Small intestine (tissue), 16 donors: Measurements from ENCODE around the gene TRPV2. TPM values are rescaled to one million over a fixed set of nuclear protein-coding genes. Genes with fewer than 3 reads are reported as not detected.

Source experiments
- DNase-seq, 2 donors: peaks; one replicate each; pipeline versions ENCODE4 v3.0.0 to v3.0.0-alpha.2; 2013
- FAIRE-seq: peaks from 2 replicates; lab custom pipeline; 2012; peaks lifted over from hg19 to GRCh38; lab: Jason Lieb, UNC
- H3K27ac ChIP-seq, 3 donors: one replicate each; pipeline ENCODE4 v1.5.1; 2013; ENCODE audit warnings: low read length in 2 of 3, mild to moderate bottlenecking in 2 of 3, control low read depth in 1 of 3, inconsistent platforms in 1 of 3, low read depth in 1 of 3, moderate library complexity in 1 of 3
- H3K27me3 ChIP-seq, 3 donors: one replicate each; pipeline ENCODE4 v1.6.1; 2013; ENCODE audit warnings: low read length in 3 of 3, inconsistent platforms in 1 of 3; ENCODE audit not compliant: control insufficient read depth in 3 of 3, insufficient read depth in 3 of 3
- H3K36me3 ChIP-seq, 3 donors: one replicate each; pipeline ENCODE4 v1.6.1; 2013; ENCODE audit warnings: low read length in 3 of 3, inconsistent platforms in 1 of 3, low read depth in 1 of 3, mild to moderate bottlenecking in 1 of 3, moderate library complexity in 1 of 3; ENCODE audit not compliant: control insufficient read depth in 3 of 3, insufficient read depth in 2 of 3
- H3K4me1 ChIP-seq, 3 donors: one replicate each; pipeline ENCODE4 v1.6.1; 2013; ENCODE audit warnings: low read length in 2 of 3, inconsistent platforms in 1 of 3, low read depth in 1 of 3, mild to moderate bottlenecking in 1 of 3, moderate library complexity in 1 of 3; ENCODE audit not compliant: control insufficient read depth in 3 of 3, insufficient read depth in 2 of 3
- H3K4me3 ChIP-seq, 3 donors: one replicate each; pipeline ENCODE4 v1.5.1; 2013; ENCODE audit warnings: low read length in 3 of 3, control low read depth in 1 of 3, inconsistent platforms in 1 of 3, low read depth in 1 of 3, mild to moderate bottlenecking in 1 of 3, moderate library complexity in 1 of 3
- H3K9me3 ChIP-seq, 2 donors: one replicate each; pipeline ENCODE4 v1.6.1; 2013; ENCODE audit warnings: low read depth in 1 of 2, low read length in 1 of 2; ENCODE audit not compliant: control insufficient read depth in 2 of 2, insufficient read depth in 1 of 2
- WGBS, 3 donors: extraction: QIAGEN DNeasy Blood & Tissue Kit; methylation state at CpG; one replicate each; pipeline ENCODE4 v1.1.7; 2013; 5-methylcytosine and 5-hydroxymethylcytosine counted together
- long read RNA-seq, 10 donors: transcript quantifications; one replicate each; lab custom pipeline, GENCODE V29; 2026
- polyA plus RNA-seq, 4 donors: library from polyadenylated mRNA; stranded (reverse) in 3 of 4; unstranded in 1 of 4; fragments of 200-250 nt in 3 of 4; fragments of 120-200 nt in 1 of 4; gene quantifications; one replicate each; pipeline versions ENCODE4 v1.2.1 to v1.2.3, GENCODE V29; 2013
- donor health status: healthy with polysubstance abuse.
- donor health status: control.
- donor health status: control.
- donor health status: Bipolar disorder and iron deficiency.
- donor health status: healthy.

The TRPV2 gene
- polyA plus RNA-seq, result 1 to 10 TPM in 3 of 4 donors, under 1 TPM in 1; 0.45 to 9.3 (median 3.3) TPM
- long read RNA-seq, donor 1, result 0 reads
- long read RNA-seq, donor 2, result 0 reads
- long read RNA-seq, donor 3, result 0 reads
- long read RNA-seq, donor 4, result 0 reads
- long read RNA-seq, donor 5, partial matches to known transcripts, result 0 of 1 reads
- long read RNA-seq, donor 5, other reads (novel, unspliced or antisense), result 0 of 1 reads
- long read RNA-seq, donor 6, result 0 reads
- long read RNA-seq, donor 7, result 0 reads
- long read RNA-seq, donor 8, result 0 reads
- long read RNA-seq, donor 9, result 0 reads
- long read RNA-seq, donor 10, partial matches to known transcripts, result 0 of 3 reads
- long read RNA-seq, donor 10, other reads (novel, unspliced or antisense), result 0 of 3 reads

DNA sequence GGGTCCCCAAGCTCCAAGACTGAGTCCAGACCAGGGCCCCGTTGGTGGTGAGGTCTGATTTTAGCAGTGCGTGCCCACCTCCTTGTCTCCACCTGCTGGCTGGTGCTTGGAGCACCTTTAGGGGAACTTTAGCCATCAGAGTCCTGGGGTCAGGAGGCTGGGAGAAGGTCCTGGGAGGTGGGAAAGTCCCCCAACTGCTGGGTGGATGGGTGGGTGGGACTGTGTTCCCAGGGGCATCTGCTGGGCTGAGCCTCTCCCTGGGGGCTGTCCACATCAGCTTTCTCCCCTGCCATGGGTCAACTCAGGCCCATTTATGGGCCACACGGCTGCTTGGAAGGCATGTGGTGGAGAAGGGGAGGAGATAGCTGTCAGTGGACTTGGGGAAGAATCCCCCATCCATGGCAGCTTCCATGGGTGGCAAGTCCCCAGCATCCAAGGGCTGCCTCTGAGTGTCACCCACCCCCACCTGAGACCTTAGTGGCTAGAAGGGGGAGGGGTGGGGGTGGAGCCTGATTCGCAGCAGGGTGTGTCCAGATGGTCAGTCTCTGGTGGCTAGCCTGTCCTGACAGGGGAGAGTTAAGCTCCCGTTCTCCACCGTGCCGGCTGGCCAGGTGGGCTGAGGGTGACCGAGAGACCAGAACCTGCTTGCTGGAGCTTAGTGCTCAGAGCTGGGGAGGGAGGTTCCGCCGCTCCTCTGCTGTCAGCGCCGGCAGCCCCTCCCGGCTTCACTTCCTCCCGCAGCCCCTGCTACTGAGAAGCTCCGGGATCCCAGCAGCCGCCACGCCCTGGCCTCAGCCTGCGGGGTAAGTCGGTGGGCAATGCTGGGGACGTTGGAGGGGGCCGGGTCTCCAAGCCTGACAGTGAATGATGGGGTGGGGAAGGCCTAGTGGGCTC, at the start of gene TRPV2:
TSS of gene TRPV2 (plus strand) at position 541 of the 894 bp plus-strand sequence. CDS start 2,098 bp downstream, outside the sequence.
- FAIRE-seq, result no peak
- WGBS, 3 donors, result 23 to 55% (median 55%) methylated on average over 18 to 21 of the region's 21 CpGs

GRCh38 chr17:16371742-16372141, 43.6 kb upstream of the TRPV2 start:
- Histone ChIP-seq H3K27me3 (no peaks in the 10 kb centered on the region), H3K4me1 (peaks cover 0 to 4% (median 0%) of the 10 kb centered on the region in 3 donors), H3K4me3 (no peak overlapping the region), H3K9me3 (no peaks in the 10 kb centered on the region), H3K27ac (no peak overlapping the region), H3K36me3 (no peaks in the 10 kb centered on the region)
- FAIRE-seq (no peak), DNase-seq (no peak)
- WGBS, 3 donors, result 60 to 61% (median 61%) methylated on average over 5 of the region's 5 CpGs

More for the DNA sequence above, at the start of gene TRPV2:
- Histone ChIP-seq H3K9me3 (no peaks in the 10 kb centered on the region), H3K4me1 (peaks cover 0 to 20% (median 10%) of the 10 kb centered on the region in 3 donors), H3K27me3 (no peaks in the 10 kb centered on the region), H3K36me3 (peaks cover 0 to 12% (median 0%) of the 10 kb centered on the region in 3 donors), H3K4me3 (peak within 1 kb of the TSS; percentile 37 to 58 (median 57)), H3K27ac (peak within 1 kb of the TSS in 2 of 3 donors; percentile 82 to 99)
- peak in 1 of 2 donors; percentile 43 for DNase-seq

- no peak for FAIRE-seq
- Histone ChIP-seq H3K36me3 (no peaks in the 10 kb centered on the region), H3K4me3 (no peak overlapping the region), H3K9me3 (no peaks in the 10 kb centered on the region), H3K27ac (peak overlapping the region in 1 of 3 donors; percentile 46), H3K27me3 (no peaks in the 10 kb centered on the region), H3K4me1 (peaks cover 0 to 4% (median 0%) of the 10 kb centered on the region in 3 donors)
- peak; percentile 60 to 80 for DNase-seq
- 82 to 87% (median 86%) methylated on average over 16 of the region's 16 CpGs for WGBS, 3 donors
Measured at GRCh38 chr17:16374146-16374938, 41.0 kb upstream of the TRPV2 start.

DNA sequence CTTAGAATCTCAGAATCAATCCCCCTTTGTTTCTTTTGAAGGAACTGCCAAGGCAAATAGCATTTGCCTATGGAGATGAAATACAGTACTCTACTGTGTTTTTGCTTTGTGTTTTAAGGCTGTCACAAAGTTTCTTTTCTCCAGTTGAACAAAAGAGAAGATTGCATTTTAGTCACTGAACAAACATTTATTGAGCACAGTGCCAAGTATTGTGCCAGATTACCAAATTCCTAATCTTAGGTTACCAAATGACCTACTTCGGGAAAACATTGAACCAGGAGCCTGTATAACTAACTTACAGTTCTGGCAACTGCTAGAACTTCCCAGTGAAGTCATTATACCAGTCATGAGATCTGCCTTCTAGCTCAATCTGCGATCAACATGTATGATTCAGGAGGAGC, 37.4 kb upstream of the TRPV2 start:
- H3K9me3 ChIP-seq, result no peaks in the 10 kb centered on the region
- FAIRE-seq (no peak), DNase-seq (no peak)
- H3K36me3 ChIP-seq, result peaks cover 0 to 13% (median 3%) of the 10 kb centered on the region in 3 donors
- no peak overlapping the region for H3K27ac ChIP-seq
- no peak overlapping the region for H3K4me3 ChIP-seq
- H3K27me3 ChIP-seq, result no peaks in the 10 kb centered on the region
- peaks cover under 1 to 8% (median 4%) of the 10 kb centered on the region in 3 donors for H3K4me1 ChIP-seq
- 36 to 52% (median 52%) methylated on average over 2 of the region's 2 CpGs for WGBS, 3 donors

- Histone ChIP-seq H3K27me3 (no peaks in the 10 kb centered on the region), H3K27ac (no peak overlapping the region), H3K36me3 (peaks cover 0 to 19% (median 3%) of the 10 kb centered on the region in 3 donors), H3K4me3 (no peak overlapping the region), H3K4me1 (peaks cover 4 to 10% (median 7%) of the 10 kb centered on the region in 3 donors), H3K9me3 (no peaks in the 10 kb centered on the region)
- 66 to 78% (median 72%) methylated on average over 17 of the region's 17 CpGs for WGBS, 3 donors
- DNase-seq (peak in 1 of 2 donors; percentile 45), FAIRE-seq (no peak)
Measured at GRCh38 chr17:16378636-16379282, 36.6 kb upstream of the TRPV2 start.

GRCh38 chr17:16379654-16380053, 35.7 kb upstream of the TRPV2 start:
- 90 to 92% (median 91%) methylated on average over 8 of the region's 8 CpGs for WGBS, 3 donors
- no peak for FAIRE-seq
- no peak overlapping the region for H3K4me3 ChIP-seq
- peaks cover 0 to 20% (median 3%) of the 10 kb centered on the region in 3 donors for H3K36me3 ChIP-seq
- H3K9me3 ChIP-seq, result no peaks in the 10 kb centered on the region
- no peaks in the 10 kb centered on the region for H3K27me3 ChIP-seq
- peaks cover 4 to 7% (median 7%) of the 10 kb centered on the region in 3 donors for H3K4me1 ChIP-seq
- DNase-seq, result no peak
- no peak overlapping the region for H3K27ac ChIP-seq

DNA sequence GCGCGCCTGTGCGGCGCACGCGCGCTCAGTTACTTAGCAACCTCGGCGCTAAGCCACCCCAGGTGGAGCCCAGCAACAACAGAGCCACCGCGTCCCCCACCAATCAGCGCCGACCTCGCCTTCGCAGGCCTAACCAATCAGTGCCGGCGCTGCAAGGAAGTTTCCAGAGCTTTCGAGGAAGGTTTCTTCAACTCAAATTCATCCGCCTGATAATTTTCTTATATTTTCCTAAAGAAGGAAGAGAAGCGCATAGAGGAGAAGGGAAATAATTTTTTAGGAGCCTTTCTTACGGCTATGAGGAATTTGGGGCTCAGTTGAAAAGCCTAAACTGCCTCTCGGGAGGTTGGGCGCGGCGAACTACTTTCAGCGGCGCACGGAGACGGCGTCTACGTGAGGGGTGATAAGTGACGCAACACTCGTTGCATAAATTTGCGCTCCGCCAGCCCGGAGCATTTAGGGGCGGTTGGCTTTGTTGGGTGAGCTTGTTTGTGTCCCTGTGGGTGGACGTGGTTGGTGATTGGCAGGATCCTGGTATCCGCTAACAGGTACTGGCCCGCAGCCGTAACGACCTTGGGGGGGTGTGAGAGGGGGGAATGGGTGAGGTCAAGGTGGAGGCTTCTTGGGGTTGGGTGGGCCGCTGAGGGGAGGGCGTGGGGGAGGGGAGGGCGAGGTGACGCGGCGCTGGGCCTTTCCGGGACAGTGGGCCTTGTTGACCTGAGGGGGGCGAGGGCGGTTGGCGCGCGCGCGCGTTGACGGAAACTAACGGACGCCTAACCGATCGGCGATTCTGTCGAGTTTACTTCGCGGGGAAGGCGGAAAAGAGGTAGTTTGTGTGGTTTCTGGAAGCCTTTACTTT, 34.5 kb upstream of the TRPV2 start, which contains the start of gene UBB:
TSS of gene UBB (plus strand) at position 452 of the 856 bp plus-strand sequence. CDS start 817 bp downstream, outside the sequence.
- WGBS, 3 donors, result 0 to 1% (median 0%) methylated on average over 67 of the region's 67 CpGs
- H3K4me3 ChIP-seq, result peak within 1 kb of the TSS; percentile 62 to 90 (median 80)
- no peaks in the 10 kb centered on the region for H3K27me3 ChIP-seq
- FAIRE-seq (no peak), DNase-seq (peak; percentile 97)
- peak within 1 kb of the TSS; percentile 61 to 96 (median 76) for H3K27ac ChIP-seq
- H3K36me3 ChIP-seq, result peaks cover 0 to 20% (median 3%) of the 10 kb centered on the region in 3 donors
- no peaks in the 10 kb centered on the region for H3K9me3 ChIP-seq
- H3K4me1 ChIP-seq, result peaks cover 4 to 7% (median 7%) of the 10 kb centered on the region in 3 donors
